ENCODE data around the gene FAM163B.

DNA sequence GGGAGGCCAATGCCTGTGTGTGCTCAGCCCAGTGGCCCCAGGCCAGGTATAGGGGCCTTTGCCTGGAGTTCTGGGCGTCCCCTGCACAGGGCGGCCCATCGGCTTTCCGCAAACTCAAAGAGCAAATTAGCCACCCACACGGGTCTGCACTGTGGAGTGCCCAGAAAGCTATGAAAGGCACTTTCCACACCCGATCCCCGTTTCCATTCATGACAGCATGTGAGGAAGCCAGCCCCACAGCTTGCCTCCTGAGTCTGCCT, 32.1 kb upstream of the FAM163B start:
- TF ChIP-seq, protein P1, sequence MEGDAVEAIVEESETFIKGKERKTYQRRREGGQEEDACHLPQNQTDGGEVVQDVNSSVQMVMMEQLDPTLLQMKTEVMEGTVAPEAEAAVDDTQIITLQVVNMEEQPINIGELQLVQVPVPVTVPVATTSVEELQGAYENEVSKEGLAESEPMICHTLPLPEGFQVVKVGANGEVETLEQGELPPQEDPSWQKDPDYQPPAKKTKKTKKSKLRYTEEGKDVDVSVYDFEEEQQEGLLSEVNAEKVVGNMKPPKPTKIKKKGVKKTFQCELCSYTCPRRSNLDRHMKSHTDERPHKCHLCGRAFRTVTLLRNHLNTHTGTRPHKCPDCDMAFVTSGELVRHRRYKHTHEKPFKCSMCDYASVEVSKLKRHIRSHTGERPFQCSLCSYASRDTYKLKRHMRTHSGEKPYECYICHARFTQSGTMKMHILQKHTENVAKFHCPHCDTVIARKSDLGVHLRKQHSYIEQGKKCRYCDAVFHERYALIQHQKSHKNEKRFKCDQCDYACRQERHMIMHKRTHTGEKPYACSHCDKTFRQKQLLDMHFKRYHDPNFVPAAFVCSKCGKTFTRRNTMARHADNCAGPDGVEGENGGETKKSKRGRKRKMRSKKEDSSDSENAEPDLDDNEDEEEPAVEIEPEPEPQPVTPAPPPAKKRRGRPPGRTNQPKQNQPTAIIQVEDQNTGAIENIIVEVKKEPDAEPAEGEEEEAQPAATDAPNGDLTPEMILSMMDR (conservative IDR thresholded peaks at IDR 0.05 in 1 of 2, IDR thresholded peaks at IDR 0.05 in 1 of 2; ENCODE audit: low read depth in 1 of 2, low read length in 2 of 2), result no peak
- no peak for TF ChIP-seq EZH2 (IDR thresholded peaks at IDR 0.05; ENCODE audit: low read length, missing control alignments)
